Activated CD8-positive, alpha-beta T cell treated with anti-CD3 and anti-CD28 coated beads, Interleukin-2, amount 10 ng/mL, durations not matched to agents 7 days and 5 days (primary cell): ENCODE measurements around the gene GRIA4. TPM values are rescaled to one million over a fixed set of nuclear protein-coding genes. Genes with fewer than 3 reads are reported as not detected.

Experiments
- ATAC-seq: fragments of 150-1000 bp; cut with Tn5 transposase; one replicate; pipeline ENCODE4 v1.10.0; 2021; ENCODE audit warnings: moderate library complexity
- CTCF ChIA-PET: fragments of 350-600 bp; sonication (Branson Sonifier 250); formaldehyde crosslinking; loops from one replicate; lab custom pipeline; 2021; ENCODE audit warnings: antibody characterized with exemption; lab: Charles Lee
- POLR2A ChIA-PET: fragments of 350-600 bp; sonication (Branson Sonifier 250); formaldehyde crosslinking; loops from one replicate; lab custom pipeline; 2021; ENCODE audit warnings: antibody characterized with exemption; lab: Charles Lee
- DNase-seq: peaks from one replicate; pipeline ENCODE4 v3.0.0-alpha.2; 2020
- H3K27ac Mint-ChIP-seq: one replicate; pipeline ENCODE4 v1.8.0; 2021; ENCODE audit warnings: mild to moderate bottlenecking, mixed read lengths
- H3K27me3 Mint-ChIP-seq: one replicate; pipeline ENCODE4 v1.8.0; 2021; ENCODE audit warnings: low read depth, mixed read lengths
- H3K36me3 Mint-ChIP-seq: one replicate; pipeline ENCODE4 v1.8.0; 2021; ENCODE audit warnings: low read depth, mixed read lengths
- H3K4me1 Mint-ChIP-seq: one replicate; pipeline ENCODE4 v1.8.0; 2021; ENCODE audit warnings: low read depth, mixed read lengths
- H3K4me3 Mint-ChIP-seq: one replicate; pipeline ENCODE4 v1.8.0; 2021; ENCODE audit warnings: mild to moderate bottlenecking, mixed read lengths
- H3K9me3 Mint-ChIP-seq: one replicate; pipeline ENCODE4 v1.8.0; 2022; ENCODE audit warnings: mixed read lengths; ENCODE audit not compliant: insufficient read depth
- total RNA-seq, 2 experiments: library from RNA; stranded (reverse); gene quantifications; one replicate each; pipeline ENCODE4 v1.2.3, GENCODE V29; 2021

GRIA4 gene
- total RNA-seq, 2 experiments from 2014 or later: not detected

- Mint-ChIP-seq H3K9me3 (no peaks in the 10 kb centered on the region), H3K27me3 (no peaks in the 10 kb centered on the region), H3K36me3 (no peaks in the 10 kb centered on the region), H3K4me3 (no peak overlapping the region), H3K4me1 (no peaks in the 10 kb centered on the region), H3K27ac (no peak overlapping the region)
- POLR2A ChIA-PET: no interaction called here
- no peak for ATAC-seq
- DNase-seq: no peak
- CTCF ChIA-PET: no interaction called here
These were observed 201.4 kb downstream of the GRIA4 start for GRCh38 chr11:105811242-105811641.

GRCh38 chr11:105821372-105821771 lies 211.5 kb downstream of the GRIA4 start:
- Mint-ChIP-seq H3K27ac (no peak overlapping the region), H3K4me3 (no peak overlapping the region), H3K4me1 (no peaks in the 10 kb centered on the region), H3K9me3 (no peaks in the 10 kb centered on the region), H3K36me3 (no peaks in the 10 kb centered on the region), H3K27me3 (no peaks in the 10 kb centered on the region)
- ATAC-seq: no peak
- POLR2A ChIA-PET: no interaction called here
- DNase-seq: no peak
- CTCF ChIA-PET: no interaction called here

- ChIA-PET CTCF (no interaction called here), POLR2A (no interaction called here)
- no peaks in the 10 kb centered on the region for H3K36me3 Mint-ChIP-seq
- H3K4me1 Mint-ChIP-seq: no peaks in the 10 kb centered on the region
- no peak overlapping the region for H3K4me3 Mint-ChIP-seq
- H3K27ac Mint-ChIP-seq: no peak overlapping the region
- no peaks in the 10 kb centered on the region for H3K27me3 Mint-ChIP-seq
- DNase-seq (no peak), ATAC-seq (no peak)
- H3K9me3 Mint-ChIP-seq: no peaks in the 10 kb centered on the region
These were observed 211.9 kb downstream of the GRIA4 start for GRCh38 chr11:105821781-105822180.

GRCh38 chr11:105823495-105824033 lies 213.7 kb downstream of the GRIA4 start:
- no peak overlapping the region for H3K4me3 Mint-ChIP-seq
- ChIA-PET CTCF (no interaction called here), POLR2A (no interaction called here)
- no peak overlapping the region for H3K27ac Mint-ChIP-seq
- no peaks in the 10 kb centered on the region for H3K9me3 Mint-ChIP-seq
- no peaks in the 10 kb centered on the region for H3K36me3 Mint-ChIP-seq
- no peaks in the 10 kb centered on the region for H3K4me1 Mint-ChIP-seq
- no peaks in the 10 kb centered on the region for H3K27me3 Mint-ChIP-seq
- no peak for DNase-seq
- no peak for ATAC-seq

- ChIA-PET POLR2A (no interaction called here), CTCF (no interaction called here)
- no peaks in the 10 kb centered on the region for H3K36me3 Mint-ChIP-seq
- H3K27me3 Mint-ChIP-seq: no peaks in the 10 kb centered on the region
- H3K9me3 Mint-ChIP-seq: no peaks in the 10 kb centered on the region
- no peaks in the 10 kb centered on the region for H3K4me1 Mint-ChIP-seq
- no peak overlapping the region for H3K27ac Mint-ChIP-seq
- ATAC-seq (no peak), DNase-seq (no peak)
- no peak overlapping the region for H3K4me3 Mint-ChIP-seq
These were observed 214.7 kb downstream of the GRIA4 start for GRCh38 chr11:105824457-105825013.

- H3K4me3 Mint-ChIP-seq: no peak overlapping the region
- CTCF ChIA-PET: no interaction called here
- ATAC-seq: no peak
These were observed 215.3 kb downstream of the GRIA4 start for GRCh38 chr11:105825141-105825540.

GRCh38 chr11:105827906-105828305 lies 218.0 kb downstream of the GRIA4 start:
- Mint-ChIP-seq H3K27ac (no peak overlapping the region), H3K4me1 (no peaks in the 10 kb centered on the region), H3K36me3 (no peaks in the 10 kb centered on the region), H3K27me3 (no peaks in the 10 kb centered on the region), H3K4me3 (no peak overlapping the region), H3K9me3 (no peaks in the 10 kb centered on the region)
- ATAC-seq (no peak), DNase-seq (no peak)
- POLR2A ChIA-PET: no interaction called here
- CTCF ChIA-PET: no interaction called here

More at GRCh38 chr11:105825141-105825540, 215.3 kb downstream of the GRIA4 start:
- H3K27ac Mint-ChIP-seq: no peak overlapping the region
- H3K36me3 Mint-ChIP-seq: no peaks in the 10 kb centered on the region
- POLR2A ChIA-PET: no interaction called here
- H3K27me3 Mint-ChIP-seq: no peaks in the 10 kb centered on the region
- H3K9me3 Mint-ChIP-seq: no peaks in the 10 kb centered on the region
- no peaks in the 10 kb centered on the region for H3K4me1 Mint-ChIP-seq
- no peak for DNase-seq

GRCh38 chr11:105829084-105829483 lies 219.2 kb downstream of the GRIA4 start:
- Mint-ChIP-seq H3K27me3 (no peaks in the 10 kb centered on the region), H3K9me3 (no peaks in the 10 kb centered on the region), H3K36me3 (no peaks in the 10 kb centered on the region), H3K4me3 (no peak overlapping the region), H3K4me1 (no peaks in the 10 kb centered on the region), H3K27ac (no peak overlapping the region)
- ATAC-seq: no peak
- ChIA-PET CTCF (no interaction called here), POLR2A (no interaction called here)
- no peak for DNase-seq

- ChIA-PET POLR2A (no interaction called here), CTCF (no interaction called here)
- H3K4me1 Mint-ChIP-seq: no peaks in the 10 kb centered on the region
- H3K36me3 Mint-ChIP-seq: no peaks in the 10 kb centered on the region
- no peak overlapping the region for H3K4me3 Mint-ChIP-seq
- H3K27ac Mint-ChIP-seq: no peak overlapping the region
- H3K9me3 Mint-ChIP-seq: no peaks in the 10 kb centered on the region
- H3K27me3 Mint-ChIP-seq: no peaks in the 10 kb centered on the region
- DNase-seq: no peak
- no peak for ATAC-seq
These were observed 224.6 kb downstream of the GRIA4 start for GRCh38 chr11:105834461-105834860.

- Mint-ChIP-seq H3K27me3 (no peaks in the 10 kb centered on the region), H3K9me3 (no peaks in the 10 kb centered on the region), H3K4me1 (no peaks in the 10 kb centered on the region), H3K27ac (no peak overlapping the region), H3K4me3 (no peak overlapping the region), H3K36me3 (no peaks in the 10 kb centered on the region)
- ATAC-seq: no peak
- CTCF ChIA-PET: no interaction called here
- POLR2A ChIA-PET: interaction anchor here (0.5 kb wide), 1 partner anchor 332 kb away, joined by 3 read pairs; no protein-coding TSS in a partner anchor
- DNase-seq: no peak
These were observed 229.0 kb downstream of the GRIA4 start for GRCh38 chr11:105838668-105839384.

GRCh38 chr11:105840391-105840790 lies 230.5 kb downstream of the GRIA4 start:
- Mint-ChIP-seq H3K27me3 (no peaks in the 10 kb centered on the region), H3K4me3 (no peak overlapping the region), H3K36me3 (no peaks in the 10 kb centered on the region), H3K27ac (no peak overlapping the region), H3K4me1 (no peaks in the 10 kb centered on the region), H3K9me3 (no peaks in the 10 kb centered on the region)
- ChIA-PET CTCF (no interaction called here), POLR2A (no interaction called here)
- DNase-seq: no peak
- ATAC-seq: no peak

GRCh38 chr11:105852403-105852802 lies 242.5 kb downstream of the GRIA4 start:
- ATAC-seq: no peak
- Mint-ChIP-seq H3K4me1 (no peaks in the 10 kb centered on the region), H3K9me3 (no peaks in the 10 kb centered on the region), H3K36me3 (no peaks in the 10 kb centered on the region), H3K27me3 (no peaks in the 10 kb centered on the region), H3K4me3 (no peak overlapping the region), H3K27ac (no peak overlapping the region)
- ChIA-PET CTCF (no interaction called here), POLR2A (no interaction called here)
- no peak for DNase-seq
